GM19463 (cell line): ENCODE measurements around the gene ERICH3.

Experiments used
- ATAC-seq: cut with Tn5 transposase; IDR thresholded peaks from one replicate; pipeline ENCODE4 v1.9.1; 2021; ENCODE audit warnings: mild to moderate bottlenecking, moderate library complexity; ENCODE audit not compliant: unreplicated experiment

Gene ERICH3

DNA sequence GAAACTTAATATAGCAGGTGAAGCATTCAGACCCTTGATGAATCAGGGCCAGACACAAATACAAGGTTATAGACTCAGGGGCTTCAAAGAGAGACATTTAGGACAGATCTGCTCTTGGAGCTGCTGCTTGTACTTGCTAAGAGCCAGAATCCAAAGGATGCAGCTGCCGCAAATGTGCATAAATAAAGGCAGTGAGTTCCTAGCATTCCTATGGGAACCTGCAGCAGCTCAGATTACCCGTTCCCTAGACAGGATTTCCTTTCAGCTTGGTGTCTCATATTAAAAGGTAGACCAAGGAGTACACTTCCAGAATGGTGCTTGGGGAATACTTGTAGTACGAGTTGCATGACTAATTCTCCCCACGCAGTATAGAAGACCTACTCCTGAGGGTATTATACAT, 151.4 kb downstream of the ERICH3 start:
- no peak for ATAC-seq
